Caco-2 (cell line): ENCODE results near the gene ZMYND8. TPM values are rescaled to one million over a fixed set of nuclear protein-coding genes. Genes with fewer than 3 reads are reported as not detected.

Experiments
- BruUV-seq: library from RNA; stranded (reverse); fragments of 400-500 nt; replicated peaks from 2 replicates; lab custom pipeline; 2021; lab: Mats Ljungman, UMichigan
- CTCF ChIA-PET: fragments of 300-600 bp; sonication (Branson Sonifier 250); formaldehyde crosslinking; loops from one replicate; lab custom pipeline; 2022; ENCODE audit warnings: antibody characterized with exemption; lab: Charles Lee
- POLR2A ChIA-PET: fragments of 300-600 bp; sonication (Branson Sonifier 250); formaldehyde crosslinking; loops from one replicate; lab custom pipeline; 2022; ENCODE audit warnings: antibody characterized with exemption; lab: Charles Lee
- DNase-seq, 2 experiments: peaks; one replicate each; pipeline versions ENCODE4 v3.0.0 to v3.0.0-alpha.2; 2020 to 2022
- H3K27me3 ChIP-seq: replicated peaks from 2 replicates; pipeline ENCODE4 v1.6.0; 2011; ENCODE audit warnings: low read length; ENCODE audit not compliant: control insufficient read depth, insufficient read depth
- H3K36me3 ChIP-seq: 2 replicates; pipeline ENCODE4 v1.5.1; 2011; ENCODE audit warnings: low read length; ENCODE audit not compliant: control insufficient read depth, insufficient read depth
- H3K4me1 ChIP-seq: fragments of 250-450 bp; sonication (Bioruptor Pico); 2 replicates; pipeline ENCODE4 v1.5.1; 2020; ENCODE audit warnings: mild to moderate bottlenecking
- H3K4me3 ChIP-seq: 2 replicates; pipeline ENCODE4 v1.5.1; 2011; ENCODE audit warnings: low read depth, mild to moderate bottlenecking, control low read depth, low read length
- H3K9me3 ChIP-seq: fragments of 250-450 bp; sonication (Bioruptor Pico); 2 replicates; pipeline ENCODE4 v1.5.1; 2020; ENCODE audit warnings: mild to moderate bottlenecking, moderate library complexity
- H3K27ac Mint-ChIP-seq: one replicate; pipeline ENCODE4 v1.8.0; 2022; ENCODE audit warnings: mixed read lengths; ENCODE audit not compliant: unreplicated experiment
- H3K27me3 Mint-ChIP-seq: one replicate; pipeline ENCODE4 v1.8.0; 2022; ENCODE audit warnings: mixed read lengths; ENCODE audit not compliant: insufficient read depth, unreplicated experiment
- H3K36me3 Mint-ChIP-seq: one replicate; pipeline ENCODE4 v1.8.0; 2022; ENCODE audit warnings: mild to moderate bottlenecking, mixed read lengths; ENCODE audit not compliant: insufficient read depth, unreplicated experiment
- H3K4me1 Mint-ChIP-seq: one replicate; pipeline ENCODE4 v1.8.0; 2022; ENCODE audit warnings: low read depth, mixed read lengths; ENCODE audit not compliant: unreplicated experiment
- H3K4me3 Mint-ChIP-seq: one replicate; pipeline ENCODE4 v1.8.0; 2022; ENCODE audit warnings: mild to moderate bottlenecking, moderate library complexity, mixed read lengths; ENCODE audit not compliant: unreplicated experiment
- H3K9me3 Mint-ChIP-seq: one replicate; pipeline ENCODE4 v1.8.0; 2022; ENCODE audit warnings: mixed read lengths; ENCODE audit not compliant: unreplicated experiment
- intact Hi-C: fragments of 100-400 bp; cut with micrococcal nuclease; formaldehyde crosslinking; loops from one replicate; pipeline ENCODE4 v1.10.0; 2022; ENCODE audit not compliant: unreplicated experiment
- total RNA-seq: library from RNA; stranded (reverse); gene quantifications from 2 replicates; pipeline ENCODE4 v1.2.3, GENCODE V29; 2022
- TF ChIP-seq, protein P1 (sequence below), 2 experiments: fragments of 200-600 bp in 1 of 2; IDR thresholded peaks; 1 replicate in 1 of 2; 2 replicates in 1 of 2; pipeline versions ENCODE4 v1.5.1 to v1.8.0; 2011 to 2022; ENCODE audit warnings: antibody characterized with exemption in 1 of 2, control low read depth in 1 of 2, inconsistent platforms in 1 of 2, low read depth in 1 of 2, low read length in 1 of 2, mild to moderate bottlenecking in 1 of 2, moderate library complexity in 1 of 2; ENCODE audit not compliant: insufficient read depth in 1 of 2, severe bottlenecking in 1 of 2, unreplicated experiment in 1 of 2

The ZMYND8 gene
- total RNA-seq, 1 experiment from 2014 or later, result 194 TPM

DNA sequence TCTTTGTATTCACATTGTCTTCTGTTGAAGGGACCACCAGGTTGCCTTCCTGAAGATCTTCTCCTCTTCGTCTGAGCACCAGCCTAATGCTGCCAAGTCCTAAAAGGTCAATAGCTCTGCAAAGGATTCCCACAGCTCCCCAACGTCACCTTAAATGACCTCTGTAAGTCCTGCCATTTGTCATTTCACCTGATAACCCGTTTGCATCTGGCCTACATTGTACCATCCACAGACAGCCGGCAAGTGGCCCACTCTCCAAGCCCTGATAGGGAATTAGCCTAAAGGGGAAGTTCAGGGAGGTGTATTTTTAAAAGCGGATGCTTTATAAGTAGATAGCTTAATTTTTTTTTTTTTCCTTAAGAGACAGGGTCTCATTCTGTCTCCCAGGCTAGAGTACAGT, 127.8 kb downstream of the ZMYND8 start:
- H3K27me3 ChIP-seq, result no peaks in the 10 kb centered on the region
- ChIA-PET CTCF (interaction anchor here (2.5 kb wide), 1 partner anchor 155 kb away, joined by 11 read pairs; no protein-coding TSS in a partner anchor), POLR2A (no interaction called here)
- DNase-seq, result no peak
- no TSS peak for BruUV-seq
- H3K9me3 ChIP-seq, result no peaks in the 10 kb centered on the region
- H3K9me3 Mint-ChIP-seq, result no peaks in the 10 kb centered on the region
- TF ChIP-seq, protein P1, sequence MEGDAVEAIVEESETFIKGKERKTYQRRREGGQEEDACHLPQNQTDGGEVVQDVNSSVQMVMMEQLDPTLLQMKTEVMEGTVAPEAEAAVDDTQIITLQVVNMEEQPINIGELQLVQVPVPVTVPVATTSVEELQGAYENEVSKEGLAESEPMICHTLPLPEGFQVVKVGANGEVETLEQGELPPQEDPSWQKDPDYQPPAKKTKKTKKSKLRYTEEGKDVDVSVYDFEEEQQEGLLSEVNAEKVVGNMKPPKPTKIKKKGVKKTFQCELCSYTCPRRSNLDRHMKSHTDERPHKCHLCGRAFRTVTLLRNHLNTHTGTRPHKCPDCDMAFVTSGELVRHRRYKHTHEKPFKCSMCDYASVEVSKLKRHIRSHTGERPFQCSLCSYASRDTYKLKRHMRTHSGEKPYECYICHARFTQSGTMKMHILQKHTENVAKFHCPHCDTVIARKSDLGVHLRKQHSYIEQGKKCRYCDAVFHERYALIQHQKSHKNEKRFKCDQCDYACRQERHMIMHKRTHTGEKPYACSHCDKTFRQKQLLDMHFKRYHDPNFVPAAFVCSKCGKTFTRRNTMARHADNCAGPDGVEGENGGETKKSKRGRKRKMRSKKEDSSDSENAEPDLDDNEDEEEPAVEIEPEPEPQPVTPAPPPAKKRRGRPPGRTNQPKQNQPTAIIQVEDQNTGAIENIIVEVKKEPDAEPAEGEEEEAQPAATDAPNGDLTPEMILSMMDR (IDR thresholded peaks at IDR 0.05; ENCODE audit: insufficient read depth in 1 of 2, low read depth in 1 of 2, low read length in 1 of 2, severe bottlenecking in 1 of 2, unreplicated experiment in 1 of 2), result no peak
- peaks cover 16% of the 10 kb centered on the region for H3K4me1 Mint-ChIP-seq
- no peak overlapping the region for H3K4me3 Mint-ChIP-seq
- H3K36me3 ChIP-seq, result peaks cover 31% of the 10 kb centered on the region
- H3K4me1 ChIP-seq, result 0 out of 2 replicates have a peak, but pooled peaks cover 2% of the 10 kb centered on the region
- no peak overlapping the region for H3K4me3 ChIP-seq
- no peaks in the 10 kb centered on the region for H3K27me3 Mint-ChIP-seq
- H3K27ac Mint-ChIP-seq, result no peak overlapping the region
- H3K36me3 Mint-ChIP-seq, result peaks cover 100% of the 10 kb centered on the region
- intact Hi-C loops, result no loop called here

DNA sequence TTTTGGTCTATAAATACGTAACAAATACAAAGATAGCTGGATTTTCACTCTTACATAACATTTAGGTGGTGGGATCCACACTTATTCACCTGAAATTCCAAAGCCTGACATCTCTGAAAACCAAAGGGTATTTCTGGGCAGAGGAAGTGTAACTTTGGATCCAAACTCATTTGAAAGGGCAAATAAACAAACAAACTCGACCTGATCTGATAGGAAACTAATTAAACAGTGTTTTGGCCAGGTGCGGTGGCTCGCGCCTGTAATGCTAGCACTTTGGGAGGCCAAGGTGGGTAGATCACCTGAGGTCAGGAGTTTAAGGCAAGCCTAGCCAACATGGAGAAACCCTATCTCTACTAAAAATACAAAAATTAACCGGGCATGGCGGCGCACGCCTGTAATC, 128.9 kb downstream of the ZMYND8 start:
- no TSS peak for BruUV-seq
- Mint-ChIP-seq H3K9me3 (no peaks in the 10 kb centered on the region), H3K4me1 (peaks cover 16% of the 10 kb centered on the region), H3K36me3 (peaks cover 100% of the 10 kb centered on the region), H3K27ac (no peak overlapping the region), H3K4me3 (no peak overlapping the region), H3K27me3 (no peaks in the 10 kb centered on the region)
- Histone ChIP-seq H3K36me3 (peaks cover 27% of the 10 kb centered on the region), H3K9me3 (no peaks in the 10 kb centered on the region), H3K4me1 (no peaks in the 10 kb centered on the region), H3K4me3 (no peak overlapping the region), H3K27me3 (no peaks in the 10 kb centered on the region)
- ChIA-PET POLR2A (no interaction called here), CTCF (interaction anchor here (1.0 to 1.5 kb wide), 2 partner anchors 156 to 397 kb away, joined by 3 to 5 read pairs; no protein-coding TSS in a partner anchor)
- no peak for DNase-seq
- TF ChIP-seq, protein P1 (IDR thresholded peaks at IDR 0.05; ENCODE audit: insufficient read depth in 1 of 2, low read depth in 1 of 2, low read length in 1 of 2, severe bottlenecking in 1 of 2, unreplicated experiment in 1 of 2), result no peak
- intact Hi-C loops, result no loop called here

DNA sequence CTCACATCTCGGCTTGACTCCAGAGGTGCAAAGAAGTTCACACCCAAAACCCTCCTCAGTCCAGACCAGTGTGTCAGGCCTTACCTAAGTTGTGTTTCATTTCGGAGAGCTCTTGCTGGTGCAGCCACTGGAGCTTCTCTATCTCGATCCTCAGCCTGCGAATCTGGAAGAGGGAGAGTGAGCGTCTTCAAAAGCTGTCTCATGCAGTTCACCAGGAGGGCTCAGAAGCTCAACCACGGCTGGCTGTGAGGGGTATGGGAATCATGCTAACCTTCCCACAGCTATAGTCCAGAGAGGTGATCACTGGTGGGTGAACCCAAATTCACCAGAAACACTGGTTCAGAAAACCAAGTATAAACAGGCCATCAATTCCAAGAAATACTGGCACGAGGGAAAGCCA, 129.4 kb downstream of the ZMYND8 start:
- intact Hi-C loops, result no loop called here
- Mint-ChIP-seq H3K9me3 (no peaks in the 10 kb centered on the region), H3K27ac (no peak overlapping the region), H3K27me3 (no peaks in the 10 kb centered on the region), H3K4me1 (peaks cover 16% of the 10 kb centered on the region), H3K4me3 (no peak overlapping the region), H3K36me3 (peaks cover 100% of the 10 kb centered on the region)
- ChIA-PET CTCF (interaction anchor here (1.0 to 1.5 kb wide), 2 partner anchors 157 to 397 kb away, joined by 3 to 5 read pairs; no protein-coding TSS in a partner anchor), POLR2A (no interaction called here)
- TF ChIP-seq, protein P1 (IDR thresholded peaks at IDR 0.05; ENCODE audit: insufficient read depth in 1 of 2, low read depth in 1 of 2, low read length in 1 of 2, severe bottlenecking in 1 of 2, unreplicated experiment in 1 of 2), result no peak
- DNase-seq, result no peak
- Histone ChIP-seq H3K9me3 (no peaks in the 10 kb centered on the region), H3K4me1 (no peaks in the 10 kb centered on the region), H3K27me3 (no peaks in the 10 kb centered on the region), H3K36me3 (peaks cover 25% of the 10 kb centered on the region), H3K4me3 (no peak overlapping the region)
- no TSS peak for BruUV-seq
